PC-9 (cell line): ENCODE results near the gene CCDC60. TPM values are rescaled to one million over a fixed set of nuclear protein-coding genes. Genes with fewer than 3 reads are reported as not detected.

ENCODE experiments used
- BruUV-seq: library from RNA; stranded (reverse); fragments of 400-500 nt; replicated peaks from 2 replicates; lab custom pipeline; 2021; lab: Mats Ljungman, UMichigan
- CTCF ChIA-PET: fragments of 300-600 bp; sonication (Branson Sonifier 250); formaldehyde crosslinking; loops from one replicate; lab custom pipeline; 2022; ENCODE audit warnings: antibody characterized with exemption; lab: Charles Lee
- POLR2A ChIA-PET: fragments of 300-600 bp; sonication (Branson Sonifier 250); formaldehyde crosslinking; loops from one replicate; lab custom pipeline; 2022; ENCODE audit warnings: antibody characterized with exemption; ENCODE audit not compliant: unreplicated experiment; lab: Charles Lee
- DNase-seq, 2 experiments: peaks; one replicate each; pipeline versions ENCODE4 v3.0.0 to v3.0.0-alpha.2; 2015 to 2022; ENCODE audit warnings: mixed read lengths in 1 of 2
- H2AFZ ChIP-seq: fragments of 200-600 bp; sonication (generic); 2 replicates; pipeline ENCODE4 v1.8.1; 2017; ENCODE audit warnings: antibody characterized with exemption
- H3F3A ChIP-seq: fragments of 200-600 bp; sonication (generic); 2 replicates; pipeline ENCODE4 v1.8.1; 2017; ENCODE audit warnings: antibody characterized with exemption, mild to moderate bottlenecking, low read depth; ENCODE audit not compliant: insufficient read depth
- H3K27ac ChIP-seq: fragments of 200-600 bp; sonication (generic); 2 replicates; pipeline ENCODE4 v1.6.1; 2016; ENCODE audit warnings: mixed run types
- H3K27me3 ChIP-seq: fragments of 200-600 bp; sonication (generic); 2 replicates; pipeline ENCODE4 v1.6.1; 2016; ENCODE audit warnings: low read depth, mixed run types; ENCODE audit not compliant: insufficient read depth
- H3K36me3 ChIP-seq: fragments of 200-600 bp; sonication (generic); 2 replicates; pipeline ENCODE4 v1.6.1; 2016; ENCODE audit warnings: low read depth, mixed run types
- H3K4me1 ChIP-seq: fragments of 200-600 bp; sonication (generic); replicated peaks from 2 replicates; pipeline ENCODE4 v1.6.1; 2016; ENCODE audit warnings: mixed run types; ENCODE audit not compliant: insufficient read depth
- H3K4me2 ChIP-seq: fragments of 200-600 bp; sonication (generic); 2 replicates; pipeline ENCODE4 v1.6.1; 2017; ENCODE audit warnings: mixed run types
- H3K4me3 ChIP-seq: fragments of 200-600 bp; sonication (generic); 2 replicates; pipeline ENCODE4 v1.6.1; 2016; ENCODE audit warnings: mixed run types
- H3K79me2 ChIP-seq: fragments of 200-600 bp; sonication (generic); 2 replicates; pipeline ENCODE4 v1.6.1; 2017; ENCODE audit warnings: low read depth, mixed run types
- H3K9me2 ChIP-seq: fragments of 200-600 bp; sonication (generic); 2 replicates; pipeline ENCODE4 v1.8.1; 2017; ENCODE audit warnings: mild to moderate bottlenecking; ENCODE audit not compliant: insufficient read depth
- H3K9me3 ChIP-seq: fragments of 200-600 bp; sonication (generic); 2 replicates; pipeline ENCODE4 v1.8.1; 2016; ENCODE audit warnings: low read depth; ENCODE audit not compliant: insufficient read depth
- H4K20me1 ChIP-seq: fragments of 200-600 bp; sonication (generic); 2 replicates; pipeline ENCODE4 v1.8.1; 2017; ENCODE audit not compliant: insufficient read depth
- CTCF ChIP-seq: fragments of 200-600 bp; sonication (generic); conservative IDR thresholded peaks from 2 replicates; pipeline ENCODE4 v1.6.1; 2017; ENCODE audit warnings: mixed run types, antibody characterized with exemption, mild to moderate bottlenecking, moderate library complexity
- EZH2 ChIP-seq: fragments of 200-600 bp; sonication (generic); IDR thresholded peaks from 2 replicates; pipeline ENCODE4 v1.8.0; 2017; ENCODE audit warnings: antibody characterized with exemption, low read depth
- intact Hi-C: fragments of 100-400 bp; cut with micrococcal nuclease; formaldehyde crosslinking; loops from one replicate; pipeline ENCODE4 v1.10.0; 2022; ENCODE audit not compliant: unreplicated experiment
- total RNA-seq: library from RNA; stranded (reverse); gene quantifications from 2 replicates; pipeline ENCODE4 v1.2.3, GENCODE V29; 2021

The CCDC60 gene
- total RNA-seq, 1 experiment from 2014 or later, result not detected

- DNase-seq, result no peak
- Histone ChIP-seq H3F3A (no peaks in the 10 kb centered on the region), H2AFZ (no peak overlapping the region), H3K27me3 (peaks cover 39% of the 10 kb centered on the region), H4K20me1 (no peaks in the 10 kb centered on the region), H3K36me3 (no peaks in the 10 kb centered on the region), H3K27ac (no peak overlapping the region), H3K4me1 (no peaks in the 10 kb centered on the region), H3K79me2 (no peaks in the 10 kb centered on the region), H3K9me2 (no peaks in the 10 kb centered on the region), H3K4me3 (no peak overlapping the region), H3K4me2 (no peak overlapping the region), H3K9me3 (no peaks in the 10 kb centered on the region)
- CTCF ChIA-PET, result no interaction called here
- POLR2A ChIA-PET, result no interaction called here
- no TSS peak for BruUV-seq
- intact Hi-C loops, result no loop called here
- TF ChIP-seq CTCF (no peak), EZH2 (no peak)
These were observed 4.2 kb downstream of the CCDC60 start for GRCh38 chr12:119338593-119339363.

- Histone ChIP-seq H3K79me2 (no peaks in the 10 kb centered on the region), H3K4me2 (no peak overlapping the region), H3F3A (no peaks in the 10 kb centered on the region), H3K4me1 (no peaks in the 10 kb centered on the region), H2AFZ (no peak overlapping the region), H3K36me3 (no peaks in the 10 kb centered on the region), H3K9me2 (no peaks in the 10 kb centered on the region), H3K4me3 (no peak overlapping the region), H3K27me3 (peaks cover 32% of the 10 kb centered on the region), H3K9me3 (no peaks in the 10 kb centered on the region), H4K20me1 (no peaks in the 10 kb centered on the region), H3K27ac (no peak overlapping the region)
- TF ChIP-seq CTCF (no peak), EZH2 (no peak)
- intact Hi-C loops, result no loop called here
- DNase-seq, result no peak
- POLR2A ChIA-PET, result no interaction called here
- no TSS peak for BruUV-seq
- CTCF ChIA-PET, result interaction anchor here (0.5 kb wide), 1 partner anchor 14 kb away, joined by 3 read pairs; no protein-coding TSS in a partner anchor
These were observed 6.0 kb downstream of the CCDC60 start for GRCh38 chr12:119340578-119340977.

GRCh38 chr12:119341020-119341419, 6.5 kb downstream of the CCDC60 start:
- no peak for DNase-seq
- no peak overlapping the region for H2AFZ ChIP-seq
- no peaks in the 10 kb centered on the region for H3K4me1 ChIP-seq
- H3K27ac ChIP-seq, result no peak overlapping the region
- no peaks in the 10 kb centered on the region for H4K20me1 ChIP-seq
- no peak overlapping the region for H3K4me3 ChIP-seq
- intact Hi-C loops, result no loop called here
- ChIA-PET POLR2A (no interaction called here), CTCF (interaction anchor here (0.5 kb wide), 1 partner anchor 15 kb away, joined by 3 read pairs; no protein-coding TSS in a partner anchor)
- no peak for TF ChIP-seq EZH2
- TF ChIP-seq CTCF, result no peak
- H3K36me3 ChIP-seq, result no peaks in the 10 kb centered on the region
- no peaks in the 10 kb centered on the region for H3K9me2 ChIP-seq
- peaks cover 32% of the 10 kb centered on the region for H3K27me3 ChIP-seq
- H3K79me2 ChIP-seq, result no peaks in the 10 kb centered on the region
- H3F3A ChIP-seq, result no peaks in the 10 kb centered on the region
- no peaks in the 10 kb centered on the region for H3K9me3 ChIP-seq
- H3K4me2 ChIP-seq, result no peak overlapping the region
- no TSS peak for BruUV-seq
